Sigmoid colon (tissue), 7 donors: ENCODE data around the gene SERF2. TPM values are rescaled to one million over a fixed set of nuclear protein-coding genes. Genes with fewer than 3 reads are reported as not detected.
"Not testable (repeated sequence)": the region's sequence is repeated elsewhere in the genome, so short reads cannot be mapped to it uniquely, and the experiment has no call there.

Experiments used
- DNase-seq: peaks from one replicate; pipeline ENCODE4 v3.0.0-alpha.2; 2019
- H3K27ac ChIP-seq, 4 donors: fragments of 200-600 bp; sonication (generic); one replicate each; pipeline ENCODE4 v1.5.1; 2016 to 2019; ENCODE audit warnings: mild to moderate bottlenecking in 1 of 4
- H3K27me3 ChIP-seq, 3 donors: fragments of 200-600 bp; sonication (generic); one replicate each; pipeline ENCODE4 v1.5.1; 2019; ENCODE audit warnings: mild to moderate bottlenecking in 1 of 3
- H3K36me3 ChIP-seq, 4 donors: fragments of 200-600 bp; sonication (generic); one replicate each; pipeline ENCODE4 v1.5.1; 2016 to 2019
- H3K4me1 ChIP-seq, 4 donors: fragments of 200-600 bp; sonication (generic); one replicate each; pipeline ENCODE4 v1.5.1; 2017 to 2019
- H3K4me3 ChIP-seq, 4 donors: fragments of 200-600 bp; sonication (generic); one replicate each; pipeline ENCODE4 v1.5.1; 2017 to 2019; ENCODE audit warnings: mild to moderate bottlenecking in 2 of 4, moderate library complexity in 1 of 4
- H3K9me3 ChIP-seq, 4 donors: fragments of 200-600 bp in 3 of 4; sonication (generic) in 3 of 4; one replicate each; pipeline versions ENCODE4 v1.5.1 to v1.6.1; 2013 to 2019
- EP300 ChIP-seq, 4 donors: sonication (generic); formaldehyde crosslinking; IDR thresholded peaks; one replicate each; pipeline ENCODE4 v1.6.1; 2017; ENCODE audit warnings: antibody characterized with exemption in 4 of 4
- POLR2A ChIP-seq, 2 donors: fragments of 450-650 bp; IDR thresholded peaks; one replicate each; pipeline ENCODE4 v1.6.1; 2016; ENCODE audit warnings: antibody characterized with exemption in 2 of 2, mild to moderate bottlenecking in 2 of 2, moderate library complexity in 2 of 2
- POLR2AphosphoS5 ChIP-seq, 4 donors: sonication (generic); formaldehyde crosslinking; IDR thresholded peaks; one replicate each; pipeline ENCODE4 v1.6.1; 2017; ENCODE audit warnings: antibody characterized with exemption in 4 of 4
- WGBS, 2 donors: extraction: QIAGEN DNeasy Blood & Tissue Kit; methylation state at CpG; one replicate each; pipeline ENCODE4 v1.1.7; 2013; 5-methylcytosine and 5-hydroxymethylcytosine counted together
- intact Hi-C: fragments of 100-400 bp; cut with DNase I; formaldehyde crosslinking; loops from one replicate; pipeline ENCODE4 v1.15.1; 2023
- polyA plus RNA-seq, 3 donors: library from polyadenylated mRNA; stranded (reverse); fragments of 200-250 nt; gene quantifications; one replicate each; pipeline ENCODE4 v1.2.3, GENCODE V29; 2013
- total RNA-seq, 4 donors: library from RNA; depleted of rRNA; stranded (reverse); fragments of >200 nt; gene quantifications; one replicate each; pipeline ENCODE4 v1.1.0, GENCODE V29; 2016
- TF ChIP-seq, protein P1 (sequence below), 4 experiments: fragments of 450-650 bp in 3 of 4; fragments of 200-600 bp in 1 of 4; IDR thresholded peaks; one replicate each; pipeline ENCODE4 v1.5.1; 2016 to 2019; ENCODE audit warnings: antibody characterized with exemption in 4 of 4, mild to moderate bottlenecking in 3 of 4, moderate library complexity in 2 of 4
- donor health status: healthy with polysubstance abuse.
- donor health status: Bipolar disorder and iron deficiency.
- donor health status: healthy.

Gene SERF2
- total RNA-seq: 100 to 1,000 TPM; 625 to 803 (median 718) TPM
- 1,000 to 10,000 TPM; 1,723 to 3,090 (median 2,981) TPM for polyA plus RNA-seq

DNA sequence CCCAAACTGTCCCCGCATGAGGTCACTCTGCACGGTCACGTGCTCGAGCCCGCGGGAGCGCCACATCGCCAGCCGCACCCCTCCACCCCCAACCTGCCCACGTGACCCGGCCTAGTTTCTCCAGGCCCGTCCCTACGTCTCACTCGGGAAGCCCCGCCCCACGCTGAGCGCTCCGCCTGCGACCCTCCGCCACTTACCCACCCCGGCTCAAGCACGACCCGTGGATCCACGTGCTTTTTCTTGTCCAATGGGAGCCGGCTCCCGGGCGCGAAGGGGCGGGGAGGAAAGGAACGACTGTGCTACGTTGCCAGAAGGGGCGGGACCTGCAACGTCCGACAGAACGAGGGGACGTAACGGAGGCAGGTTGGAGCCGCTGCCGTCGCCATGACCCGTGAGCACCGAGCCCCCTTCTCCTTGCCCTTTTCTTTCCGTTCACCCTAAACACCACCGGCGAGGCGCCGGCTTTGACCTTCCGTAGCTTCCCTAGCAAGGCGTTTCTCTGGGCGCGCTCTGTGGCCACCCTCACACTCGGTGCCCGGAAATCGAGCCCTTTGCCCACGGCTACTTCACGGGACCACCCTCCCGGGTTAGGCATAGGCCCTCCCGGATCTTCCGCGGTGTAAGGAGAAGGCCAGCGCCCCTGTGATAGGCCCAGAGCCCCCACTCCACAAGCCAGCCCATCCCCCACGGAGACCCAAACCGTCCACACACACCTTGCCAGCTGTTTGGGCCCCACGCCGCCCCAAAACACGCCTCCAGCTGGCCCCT, at the start of gene SERF2:
SERF2 (plus strand) TSS at position 328 of the 768 bp plus-strand sequence; CDS start at position 385, 57 bp downstream.
- Histone ChIP-seq H3K36me3 (peaks cover 0 to 38% (median 14%) of the 10 kb centered on the region in 4 donors), H3K4me1 (peaks cover 4 to 47% (median 28%) of the 10 kb centered on the region in 4 donors), H3K9me3 (no peaks in the 10 kb centered on the region), H3K4me3 (peak within 1 kb of the TSS; percentile 71 to 91 (median 88)), H3K27me3 (no peaks in the 10 kb centered on the region), H3K27ac (peak within 1 kb of the TSS; percentile 94 to 99 (median 96))
- intact Hi-C loops: loop anchor here (2.0 kb wide), 1 partner anchor 33 kb away; the partner anchor contains the start of gene MFAP1
- peak; percentile 100 for DNase-seq
- 0% methylated on average over 66 of the region's 66 CpGs for WGBS, 2 donors
- TF ChIP-seq POLR2A (IDR thresholded peaks at IDR 0.05) (peak; percentile 99), POLR2AphosphoS5 (IDR thresholded peaks at IDR 0.05) (peak; percentile 99 to 100 (median 99)), EP300 (IDR thresholded peaks at IDR 0.05) (peak in 1 of 4 donors; percentile 68)
- TF ChIP-seq, protein P1, sequence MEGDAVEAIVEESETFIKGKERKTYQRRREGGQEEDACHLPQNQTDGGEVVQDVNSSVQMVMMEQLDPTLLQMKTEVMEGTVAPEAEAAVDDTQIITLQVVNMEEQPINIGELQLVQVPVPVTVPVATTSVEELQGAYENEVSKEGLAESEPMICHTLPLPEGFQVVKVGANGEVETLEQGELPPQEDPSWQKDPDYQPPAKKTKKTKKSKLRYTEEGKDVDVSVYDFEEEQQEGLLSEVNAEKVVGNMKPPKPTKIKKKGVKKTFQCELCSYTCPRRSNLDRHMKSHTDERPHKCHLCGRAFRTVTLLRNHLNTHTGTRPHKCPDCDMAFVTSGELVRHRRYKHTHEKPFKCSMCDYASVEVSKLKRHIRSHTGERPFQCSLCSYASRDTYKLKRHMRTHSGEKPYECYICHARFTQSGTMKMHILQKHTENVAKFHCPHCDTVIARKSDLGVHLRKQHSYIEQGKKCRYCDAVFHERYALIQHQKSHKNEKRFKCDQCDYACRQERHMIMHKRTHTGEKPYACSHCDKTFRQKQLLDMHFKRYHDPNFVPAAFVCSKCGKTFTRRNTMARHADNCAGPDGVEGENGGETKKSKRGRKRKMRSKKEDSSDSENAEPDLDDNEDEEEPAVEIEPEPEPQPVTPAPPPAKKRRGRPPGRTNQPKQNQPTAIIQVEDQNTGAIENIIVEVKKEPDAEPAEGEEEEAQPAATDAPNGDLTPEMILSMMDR (IDR thresholded peaks at IDR 0.05): no peak

DNA sequence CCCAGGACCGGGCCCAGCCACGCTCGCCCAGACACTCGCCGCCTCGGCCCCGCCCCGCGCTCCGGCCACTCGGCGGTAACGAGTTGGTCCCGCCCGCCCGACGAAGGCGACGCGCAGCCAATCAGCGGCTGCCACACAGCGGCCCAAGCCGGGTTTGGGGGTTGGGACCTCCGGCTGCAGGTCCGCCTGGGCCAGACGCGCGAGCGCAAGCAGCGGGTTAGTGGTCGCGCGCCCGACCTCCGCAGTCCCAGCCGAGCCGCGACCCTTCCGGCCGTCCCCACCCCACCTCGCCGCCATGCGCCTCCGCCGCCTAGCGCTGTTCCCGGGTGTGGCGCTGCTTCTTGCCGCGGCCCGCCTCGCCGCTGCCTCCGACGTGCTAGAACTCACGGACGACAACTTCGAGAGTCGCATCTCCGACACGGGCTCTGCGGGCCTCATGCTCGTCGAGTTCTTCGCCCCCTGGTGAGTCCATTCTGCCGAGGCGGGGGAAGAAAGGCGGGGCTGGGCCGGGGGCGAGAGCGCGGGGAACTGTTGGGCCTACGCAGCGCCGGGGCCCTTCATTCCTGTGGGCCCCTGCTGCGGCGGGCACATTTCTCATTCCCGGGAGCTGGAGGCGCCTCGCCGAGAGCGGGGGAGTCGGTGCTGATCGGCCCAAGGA, 45.7 kb upstream of the SERF2 start, which contains the start of gene PDIA3:
PDIA3 (plus strand) TSS at position 194 of the 658 bp plus-strand sequence; CDS start at position 296, 102 bp downstream.
- H3K27me3 ChIP-seq, H3K9me3 ChIP-seq, intact Hi-C loops, H3K36me3 ChIP-seq: not testable (repeated sequence)
- TF ChIP-seq POLR2AphosphoS5 (IDR thresholded peaks at IDR 0.05) (peak; percentile 87 to 97 (median 96)), POLR2A (IDR thresholded peaks at IDR 0.05) (peak; percentile 82 to 87)
- TF ChIP-seq, protein P1 (IDR thresholded peaks at IDR 0.05): peak in 2 of 4 experiments; percentile 11 to 25
- Histone ChIP-seq H3K27ac (peak within 1 kb of the TSS; percentile 95 to 97 (median 96)), H3K4me1 (peaks cover 0 to 50% (median 40%) of the 10 kb centered on the region in 4 donors), H3K4me3 (peak within 1 kb of the TSS; percentile 58 to 81 (median 74))
- peak; percentile 97 for DNase-seq
- WGBS, 2 donors: 1% methylated on average over 84 of the region's 84 CpGs

DNA sequence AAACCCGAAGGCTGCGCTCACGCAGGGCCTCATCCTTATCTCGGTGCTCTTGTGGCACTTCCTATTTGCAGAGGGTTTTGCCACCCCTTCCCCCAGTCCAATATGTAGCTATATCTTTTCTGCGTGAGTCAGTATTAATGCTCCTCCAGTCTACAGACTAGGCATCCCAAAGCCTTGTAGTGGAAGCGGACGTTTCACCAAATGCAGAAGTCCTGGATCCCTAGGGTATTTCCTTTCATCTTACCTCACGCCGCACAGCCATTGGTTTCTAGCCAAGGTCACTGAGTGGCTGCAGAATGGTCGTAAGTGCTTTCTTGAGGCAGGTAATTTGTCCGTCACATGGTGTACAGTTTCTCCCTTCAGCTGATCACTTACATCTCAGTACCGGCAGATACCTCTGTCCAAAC, 45.2 kb upstream of the SERF2 start:
- intact Hi-C loops: not testable (repeated sequence)

DNA sequence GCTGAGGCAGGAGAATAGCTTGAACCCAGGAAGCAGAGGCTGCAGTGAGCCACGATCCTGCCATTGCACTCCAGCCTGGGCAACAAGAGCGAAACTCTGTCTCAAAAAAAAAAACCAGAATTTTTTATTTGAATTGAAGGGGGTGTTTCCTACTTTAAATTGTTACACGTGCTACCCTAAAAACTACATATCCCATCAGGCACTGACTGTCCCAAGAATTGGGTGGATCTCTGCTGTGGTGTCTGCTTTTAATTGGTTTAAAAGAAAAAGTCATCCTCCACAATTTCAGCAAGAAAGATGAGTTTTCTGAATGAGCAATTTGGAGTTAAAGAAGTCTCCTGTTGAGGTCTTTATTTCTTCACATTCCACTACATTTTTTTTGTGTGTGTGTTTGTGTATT, 43.7 kb upstream of the SERF2 start:
- no peaks in the 10 kb centered on the region for H3K27me3 ChIP-seq
- no peak for DNase-seq
- peak overlapping the region in 1 of 4 donors; percentile 74 for H3K4me3 ChIP-seq
- H3K27ac ChIP-seq: peak overlapping the region in 1 of 4 donors; percentile 96
- TF ChIP-seq POLR2AphosphoS5 (IDR thresholded peaks at IDR 0.05): no peak
- no peak for TF ChIP-seq EP300 (IDR thresholded peaks at IDR 0.05)
- TF ChIP-seq, protein P1 (IDR thresholded peaks at IDR 0.05): no peak
- peaks cover 0 to 7% (median 3%) of the 10 kb centered on the region in 4 donors for H3K36me3 ChIP-seq
- H3K9me3 ChIP-seq: no peaks in the 10 kb centered on the region
- 49 to 70% methylated on average over 3 of the region's 3 CpGs for whole genome bisulfite sequencing, 2 donors
- H3K4me1 ChIP-seq: peaks cover 0 to 64% (median 51%) of the 10 kb centered on the region in 4 donors
- intact Hi-C loops: no loop called here

More for the DNA sequence above, 45.2 kb upstream of the SERF2 start:
- Histone ChIP-seq H3K27ac (peak overlapping the region; percentile 95 to 97 (median 96)), H3K4me3 (peak overlapping the region; percentile 58 to 81 (median 74)), H3K4me1 (peaks cover 0 to 55% (median 45%) of the 10 kb centered on the region in 4 donors)
- H3K36me3 ChIP-seq, H3K9me3 ChIP-seq, H3K27me3 ChIP-seq, DNase-seq: not testable (repeated sequence)
- WGBS, 2 donors: 0 to 1% methylated on average over 12 of the region's 12 CpGs
